Activated T-cell treated with anti-CD3 and anti-CD28 coated beads, Interleukin-2, amount 50 U/mL, for 24 hours (primary cell): ENCODE results near the gene VSTM4.

Experiments
- DNase-seq: peaks from one replicate; pipeline ENCODE4 v3.0.0-alpha.2; 2020
- H3K27ac Mint-ChIP-seq: 2 replicates; pipeline ENCODE4 v1.8.0; 2020; ENCODE audit warnings: mild to moderate bottlenecking, mixed read lengths
- H3K27me3 Mint-ChIP-seq: 2 replicates; pipeline ENCODE4 v1.8.0; 2020; ENCODE audit warnings: mixed read lengths
- H3K36me3 Mint-ChIP-seq: 2 replicates; pipeline ENCODE4 v1.8.0; 2020; ENCODE audit warnings: low read depth, mixed read lengths
- H3K4me1 Mint-ChIP-seq: 2 replicates; pipeline ENCODE4 v1.8.0; 2020; ENCODE audit warnings: low read depth, mixed read lengths
- H3K4me3 Mint-ChIP-seq: 2 replicates; pipeline ENCODE4 v1.8.0; 2020; ENCODE audit warnings: mild to moderate bottlenecking, moderate library complexity, mixed read lengths
- H3K9me3 Mint-ChIP-seq: 2 replicates; pipeline ENCODE4 v1.8.0; 2020; ENCODE audit warnings: mixed read lengths

The VSTM4 gene

DNA sequence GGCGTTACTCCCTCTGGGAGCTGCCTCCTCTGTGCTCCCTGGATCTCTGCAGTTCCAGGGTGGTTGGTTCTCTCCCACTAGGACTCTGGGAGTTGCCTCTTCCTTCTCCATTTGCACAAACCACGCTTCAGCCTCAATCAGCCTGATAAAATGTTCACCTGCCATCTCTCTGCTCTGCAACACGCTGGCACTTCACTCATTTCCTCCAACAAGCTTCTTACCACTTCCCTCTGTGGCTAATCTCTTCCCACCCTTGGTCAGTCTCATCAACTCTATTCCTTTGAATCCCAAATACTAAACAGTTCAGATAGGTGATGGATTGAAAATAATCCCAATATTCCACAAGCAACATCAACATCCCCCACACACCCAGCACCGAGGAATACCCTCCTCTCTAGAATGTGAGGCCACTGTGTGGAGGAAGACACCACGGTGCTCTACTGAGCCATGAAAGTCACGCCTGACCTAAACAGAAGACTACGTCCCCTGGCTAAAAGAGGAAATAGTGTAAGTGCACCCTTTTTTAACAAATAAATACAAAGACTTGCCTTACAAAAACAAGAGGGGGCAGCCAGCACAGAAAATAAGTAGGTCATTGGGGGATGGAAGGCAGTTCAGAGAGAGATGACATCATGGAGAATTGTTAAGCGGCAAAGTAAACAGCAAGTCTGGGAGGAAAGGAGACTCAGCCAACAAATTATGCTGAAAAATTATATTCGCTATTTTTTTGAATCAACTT lies 20.4 kb upstream of the VSTM4 start:
- DNase-seq, result no peak
- H3K4me1 Mint-ChIP-seq, result no peaks in the 10 kb centered on the region
- H3K9me3 Mint-ChIP-seq, result no peaks in the 10 kb centered on the region
- H3K27me3 Mint-ChIP-seq, result peaks cover 25% of the 10 kb centered on the region
- no peaks in the 10 kb centered on the region for H3K36me3 Mint-ChIP-seq
- H3K4me3 Mint-ChIP-seq, result no peak overlapping the region
- no peak overlapping the region for H3K27ac Mint-ChIP-seq

DNA sequence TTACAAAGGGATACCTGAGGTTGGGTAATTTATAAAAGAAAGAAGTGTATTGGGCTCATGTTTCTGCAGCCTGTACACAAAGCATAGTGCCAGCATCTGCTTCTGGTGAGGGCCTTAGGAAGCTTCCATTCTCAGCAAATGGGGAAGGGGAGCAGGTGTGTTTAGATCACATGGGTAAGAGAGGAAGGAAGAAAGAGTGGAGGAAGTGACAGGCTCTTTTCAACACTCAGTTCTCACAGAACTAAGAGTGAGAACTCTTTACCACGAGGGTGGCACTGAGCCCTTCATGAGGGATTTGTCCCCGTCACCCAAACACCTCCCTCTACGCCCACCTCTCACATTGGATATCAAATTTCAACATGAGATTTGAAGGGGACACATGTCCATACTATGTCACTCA lies 19.0 kb upstream of the VSTM4 start:
- DNase-seq, result no peak
- peaks cover 30% of the 10 kb centered on the region for H3K27me3 Mint-ChIP-seq
- no peaks in the 10 kb centered on the region for H3K36me3 Mint-ChIP-seq
- H3K4me3 Mint-ChIP-seq, result no peak overlapping the region
- H3K4me1 Mint-ChIP-seq, result no peaks in the 10 kb centered on the region
- H3K27ac Mint-ChIP-seq, result no peak overlapping the region
- no peaks in the 10 kb centered on the region for H3K9me3 Mint-ChIP-seq

DNA sequence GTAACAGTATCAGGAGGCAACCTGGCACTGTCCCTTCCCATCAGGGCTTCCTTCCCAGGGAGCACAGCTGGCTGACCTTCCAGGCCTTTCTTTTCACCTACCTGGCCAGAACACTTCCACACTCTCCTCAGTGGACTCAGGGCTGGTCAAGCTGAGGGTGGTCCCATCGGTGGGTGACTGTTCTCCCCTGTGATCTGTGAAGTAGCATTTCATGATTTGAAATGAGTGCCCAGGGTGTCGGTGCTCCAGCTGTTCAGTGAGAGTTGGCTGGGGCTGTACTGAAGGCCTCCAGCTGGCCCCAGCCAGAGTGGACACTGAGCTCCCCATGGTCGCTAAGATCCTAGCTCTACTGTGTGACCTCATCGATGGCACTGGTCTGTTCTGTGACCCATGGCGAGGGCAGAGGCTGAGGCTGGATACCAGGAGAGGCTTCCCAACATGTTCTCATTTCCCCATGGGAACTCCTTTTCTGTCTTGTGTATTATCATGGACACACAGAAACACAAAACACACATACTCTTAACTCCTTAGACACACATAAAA lies 18.5 kb upstream of the VSTM4 start, which contains the start of gene FAM170B:
Gene FAM170B (minus strand): TSS at position 316 of the 543 bp plus-strand sequence. CDS start 103 bp downstream, at position 213.
- no peaks in the 10 kb centered on the region for H3K9me3 Mint-ChIP-seq
- no peak for DNase-seq
- H3K4me3 Mint-ChIP-seq, result no peak within 1 kb of the TSS
- H3K36me3 Mint-ChIP-seq, result no peaks in the 10 kb centered on the region
- peaks cover 34% of the 10 kb centered on the region for H3K27me3 Mint-ChIP-seq
- H3K27ac Mint-ChIP-seq, result no peak within 1 kb of the TSS
- H3K4me1 Mint-ChIP-seq, result no peaks in the 10 kb centered on the region

DNA sequence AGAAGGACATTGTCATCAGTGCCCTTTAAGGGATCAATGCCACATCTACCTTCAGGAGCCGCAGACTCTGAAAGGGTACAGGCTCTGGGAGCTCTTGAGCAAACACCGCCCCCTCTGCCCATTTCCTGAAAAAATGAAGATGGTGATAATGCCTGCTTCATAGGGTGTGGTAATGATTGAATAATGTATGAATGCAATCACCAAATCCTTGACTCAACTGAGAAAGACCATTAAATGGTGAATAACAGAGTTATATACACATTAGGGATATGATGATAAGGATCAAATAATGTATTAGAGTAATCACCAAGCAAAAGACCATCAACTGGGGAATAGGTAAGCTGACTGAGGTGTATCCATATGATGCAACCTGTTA lies 17.0 kb upstream of the VSTM4 start:
- Mint-ChIP-seq H3K4me1 (no peaks in the 10 kb centered on the region), H3K4me3 (no peak overlapping the region), H3K36me3 (no peaks in the 10 kb centered on the region), H3K27ac (no peak overlapping the region), H3K27me3 (peaks cover 42% of the 10 kb centered on the region), H3K9me3 (no peaks in the 10 kb centered on the region)
- DNase-seq, result no peak

DNA sequence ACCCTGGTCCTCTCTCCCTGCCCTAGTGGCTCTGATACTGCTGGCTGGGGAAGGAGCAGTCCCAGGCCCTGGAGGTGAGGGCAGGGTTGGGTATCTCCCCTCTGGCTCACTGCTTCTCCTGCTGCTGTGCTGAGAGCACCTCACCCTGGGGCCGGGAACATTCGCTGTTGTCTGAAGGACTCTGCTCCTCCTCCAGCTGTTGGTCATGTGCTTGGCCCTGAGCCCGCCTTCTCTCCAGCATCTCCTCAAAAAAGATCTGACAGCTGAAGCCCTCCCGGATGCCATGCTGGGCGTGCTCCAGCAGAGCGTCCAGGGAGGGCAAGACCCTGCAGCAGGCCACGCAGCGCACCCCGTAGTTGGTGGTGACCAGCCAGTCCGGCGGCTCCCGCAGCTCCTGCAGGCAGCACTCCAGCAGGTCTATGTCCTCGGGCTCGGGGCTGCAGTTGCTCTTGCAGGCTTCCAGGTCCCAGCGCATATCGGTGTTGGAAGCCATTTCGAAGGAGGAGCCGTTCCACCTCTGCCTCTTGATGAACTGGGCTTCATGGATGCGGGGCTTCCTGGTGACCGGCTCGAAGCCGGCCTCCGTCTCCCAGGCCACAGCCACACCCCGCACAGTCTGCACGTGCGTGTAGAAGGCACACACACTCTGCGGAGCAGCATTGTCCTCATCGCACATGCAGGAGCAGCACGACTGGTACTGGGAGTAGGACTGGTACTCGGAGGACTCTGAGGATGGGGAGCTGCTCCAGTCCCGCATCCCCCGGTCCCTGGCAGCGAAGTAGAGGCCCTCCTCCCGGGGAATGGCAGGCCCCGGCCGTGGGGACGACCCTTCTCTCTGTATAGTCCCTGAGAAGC lies 16.4 kb upstream of the VSTM4 start:
- peaks cover 42% of the 10 kb centered on the region for H3K27me3 Mint-ChIP-seq
- H3K36me3 Mint-ChIP-seq, result no peaks in the 10 kb centered on the region
- H3K9me3 Mint-ChIP-seq, result no peaks in the 10 kb centered on the region
- no peaks in the 10 kb centered on the region for H3K4me1 Mint-ChIP-seq
- H3K27ac Mint-ChIP-seq, result no peak overlapping the region
- H3K4me3 Mint-ChIP-seq, result no peak overlapping the region
- no peak for DNase-seq

- Mint-ChIP-seq H3K27ac (no peak overlapping the region), H3K4me1 (no peaks in the 10 kb centered on the region), H3K27me3 (peaks cover 28% of the 10 kb centered on the region), H3K9me3 (peaks cover 4% of the 10 kb centered on the region), H3K36me3 (no peaks in the 10 kb centered on the region), H3K4me3 (no peak overlapping the region)
- no peak for DNase-seq
Observed at GRCh38 chr10:49129376-49129775, 14.1 kb upstream of the VSTM4 start.

GRCh38 chr10:49128854-49129253 lies 13.5 kb upstream of the VSTM4 start:
- Mint-ChIP-seq H3K4me3 (no peak overlapping the region), H3K4me1 (no peaks in the 10 kb centered on the region), H3K27me3 (peaks cover 23% of the 10 kb centered on the region), H3K9me3 (peaks cover 4% of the 10 kb centered on the region), H3K27ac (no peak overlapping the region), H3K36me3 (no peaks in the 10 kb centered on the region)
- DNase-seq, result no peak

DNA sequence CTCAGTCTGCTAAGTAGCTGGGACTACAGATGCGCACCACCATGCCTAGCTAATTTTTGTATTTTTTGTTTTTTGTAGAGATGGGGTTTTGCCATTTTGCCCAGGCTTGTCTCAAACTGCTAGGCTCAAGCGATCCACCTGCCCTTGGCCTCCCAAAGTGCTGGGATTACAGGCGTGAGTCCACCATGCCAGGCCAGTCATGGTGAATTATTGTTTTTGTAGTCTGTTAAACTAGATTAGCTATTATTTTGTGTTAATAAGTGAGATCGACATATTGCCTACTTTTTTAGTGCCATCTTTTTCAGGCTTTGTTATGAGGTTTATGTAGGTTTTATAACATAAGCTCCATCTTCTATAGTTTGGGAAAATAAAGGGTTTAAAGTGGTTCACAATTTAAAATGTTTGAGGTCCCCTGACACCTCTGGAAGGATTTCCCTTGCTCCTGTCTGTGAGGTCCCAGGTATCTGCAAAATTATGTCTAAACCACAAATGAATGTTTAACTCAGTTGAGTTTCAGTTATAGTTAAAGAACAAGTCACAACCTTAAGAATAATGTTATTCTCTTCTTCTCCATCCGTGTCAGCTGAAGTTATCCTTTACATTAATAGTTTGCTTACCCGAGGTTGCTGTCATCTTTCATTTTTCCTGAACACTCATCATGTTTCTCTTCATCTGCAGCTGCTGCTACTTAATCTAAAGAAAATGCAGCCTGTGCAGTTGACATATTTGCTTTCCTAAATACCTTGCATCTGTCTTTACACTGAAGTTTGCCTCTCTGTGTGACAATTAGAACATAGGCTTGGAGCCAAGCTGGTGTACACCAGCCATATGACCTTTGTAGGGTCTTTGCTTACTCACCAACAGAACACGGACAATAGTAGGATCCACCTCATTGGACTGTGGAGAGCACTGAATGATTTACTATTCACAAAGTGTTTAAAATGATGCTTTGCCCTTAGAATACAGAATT lies 8.9 kb upstream of the VSTM4 start:
- no peak overlapping the region for H3K27ac Mint-ChIP-seq
- DNase-seq, result no peak

GRCh38 chr10:49120911-49121310 lies 5.6 kb upstream of the VSTM4 start:
- no peak for DNase-seq
- H3K9me3 Mint-ChIP-seq, result peaks cover 4% of the 10 kb centered on the region
- peaks cover 31% of the 10 kb centered on the region for H3K27me3 Mint-ChIP-seq
- no peak overlapping the region for H3K27ac Mint-ChIP-seq
- H3K36me3 Mint-ChIP-seq, result no peaks in the 10 kb centered on the region
- no peaks in the 10 kb centered on the region for H3K4me1 Mint-ChIP-seq
- H3K4me3 Mint-ChIP-seq, result no peak overlapping the region

More for the DNA sequence above, 8.9 kb upstream of the VSTM4 start:
- H3K4me1 Mint-ChIP-seq, result no peaks in the 10 kb centered on the region
- no peak overlapping the region for H3K4me3 Mint-ChIP-seq
- peaks cover 21% of the 10 kb centered on the region for H3K27me3 Mint-ChIP-seq
- no peaks in the 10 kb centered on the region for H3K36me3 Mint-ChIP-seq
- peaks cover 4% of the 10 kb centered on the region for H3K9me3 Mint-ChIP-seq

DNA sequence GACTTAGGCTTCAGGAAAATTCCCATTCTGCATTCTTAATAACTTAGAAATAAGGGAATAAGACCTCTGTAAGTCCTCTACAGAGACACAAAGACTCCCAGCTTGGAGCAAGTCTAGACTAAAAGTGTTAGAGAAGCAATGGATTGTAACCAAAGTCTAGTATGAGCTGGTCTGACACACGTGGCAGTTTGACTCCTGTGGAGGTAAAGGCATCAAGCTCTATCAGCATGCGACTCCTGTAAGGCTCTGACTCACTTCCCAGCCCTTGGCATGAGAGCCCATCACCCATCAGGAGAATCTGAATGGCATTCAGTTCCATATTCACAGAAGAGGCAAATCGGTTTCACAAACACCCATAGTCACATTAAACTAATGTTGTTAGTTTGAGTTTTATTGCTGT lies 4.4 kb upstream of the VSTM4 start:
- no peaks in the 10 kb centered on the region for H3K36me3 Mint-ChIP-seq
- DNase-seq, result no peak
- H3K9me3 Mint-ChIP-seq, result peaks cover 4% of the 10 kb centered on the region
- H3K27ac Mint-ChIP-seq, result no peak overlapping the region
- peaks cover 37% of the 10 kb centered on the region for H3K27me3 Mint-ChIP-seq
- peaks cover 1% of the 10 kb centered on the region for H3K4me1 Mint-ChIP-seq
- no peak overlapping the region for H3K4me3 Mint-ChIP-seq

DNA sequence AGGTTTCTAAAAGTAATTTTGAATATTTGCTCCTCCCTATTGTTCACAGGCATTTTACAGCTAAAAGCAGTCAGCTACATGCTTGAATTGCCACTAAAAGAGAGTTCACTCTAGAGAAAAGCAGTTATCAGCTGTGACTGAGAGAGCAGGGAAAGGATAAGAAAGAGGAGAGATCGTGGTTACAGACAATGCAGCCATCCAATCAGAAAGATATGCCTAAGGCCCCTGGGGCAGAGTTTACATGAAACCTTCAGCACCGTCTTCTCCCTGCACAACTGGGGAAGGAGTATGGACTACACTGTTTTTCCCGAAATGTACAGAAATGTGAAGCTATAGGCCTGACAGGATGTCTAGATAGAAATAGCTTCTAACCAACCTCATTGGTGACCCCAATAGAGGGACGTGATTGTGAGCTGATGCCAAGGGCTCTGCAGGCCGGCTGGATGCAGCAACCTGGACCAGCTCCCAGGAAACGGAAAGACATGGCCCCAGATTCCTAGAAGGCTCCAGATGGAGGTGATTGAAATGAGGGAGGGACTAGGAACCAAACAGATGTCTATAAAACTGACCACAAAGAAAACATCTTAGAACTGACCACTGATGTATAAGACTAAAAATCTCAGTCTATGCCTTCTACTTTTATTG lies 3.2 kb upstream of the VSTM4 start:
- H3K36me3 Mint-ChIP-seq, result no peaks in the 10 kb centered on the region
- H3K27ac Mint-ChIP-seq, result no peak overlapping the region
- peaks cover 49% of the 10 kb centered on the region for H3K27me3 Mint-ChIP-seq
- DNase-seq, result no peak
- no peak overlapping the region for H3K4me3 Mint-ChIP-seq
- H3K9me3 Mint-ChIP-seq, result no peaks in the 10 kb centered on the region
- peaks cover 3% of the 10 kb centered on the region for H3K4me1 Mint-ChIP-seq

GRCh38 chr10:49117376-49118070 lies 2.2 kb upstream of the VSTM4 start:
- Mint-ChIP-seq H3K27me3 (peaks cover 53% of the 10 kb centered on the region), H3K36me3 (no peaks in the 10 kb centered on the region), H3K4me1 (peaks cover 3% of the 10 kb centered on the region), H3K4me3 (no peak overlapping the region), H3K9me3 (no peaks in the 10 kb centered on the region), H3K27ac (no peak overlapping the region)
- DNase-seq, result no peak
